MG63 (cell line): ENCODE results near the gene DND1. TPM values are rescaled to one million over a fixed set of nuclear protein-coding genes. Genes with fewer than 3 reads are reported as not detected.
A peak's percentile ranks its signal among the peaks of the same experiment; 100 is the strongest.
"Not testable (repeated sequence)": the region's sequence is repeated elsewhere in the genome, so short reads cannot be mapped to it uniquely, and the experiment has no call there.

Source experiments
- DNase-seq: peaks from one replicate; pipeline ENCODE4 v3.0.0-alpha.2; 2020
- H3K27me3 ChIP-seq: fragments of 250-450 bp; sonication (Bioruptor Pico); 2 replicates; pipeline ENCODE4 v1.5.1; 2020; ENCODE audit warnings: mild to moderate bottlenecking, moderate library complexity
- H3K36me3 ChIP-seq: fragments of 250-450 bp; sonication (Bioruptor Pico); 2 replicates; pipeline ENCODE4 v1.5.1; 2020; ENCODE audit warnings: mild to moderate bottlenecking, moderate library complexity
- H3K4me3 ChIP-seq: fragments of 250-450 bp; sonication (Bioruptor Pico); 2 replicates; pipeline ENCODE4 v1.5.1; 2020; ENCODE audit warnings: mild to moderate bottlenecking, moderate library complexity
- H3K9me3 ChIP-seq: fragments of 250-450 bp; sonication (Bioruptor Pico); 2 replicates; pipeline ENCODE4 v1.5.1; 2020; ENCODE audit warnings: mild to moderate bottlenecking, moderate library complexity
- total RNA-seq: library from RNA; depleted of rRNA; stranded (reverse); fragments of >200 nt; shearing (Covaris generic); gene quantifications from 2 replicates; pipeline ENCODE4 v1.2.3, GENCODE V29; 2014; ENCODE audit warnings: low replicate concordance

Gene DND1
- total RNA-seq, 1 experiment from 2014 or later = not detected

GRCh38 chr5:140637371-140638100 is 35.8 kb downstream of the DND1 start:
- H3K36me3 ChIP-seq = peaks cover 17% of the 10 kb centered on the region
- DNase-seq = no peak
- no peaks in the 10 kb centered on the region for H3K27me3 ChIP-seq
- H3K4me3 ChIP-seq = no peak overlapping the region
- no peaks in the 10 kb centered on the region for H3K9me3 ChIP-seq

- no peak for DNase-seq
- no peaks in the 10 kb centered on the region for H3K27me3 ChIP-seq
- peaks cover 1% of the 10 kb centered on the region for H3K36me3 ChIP-seq
- H3K9me3 ChIP-seq = no peaks in the 10 kb centered on the region
- H3K4me3 ChIP-seq = no peak overlapping the region
These were observed 37.8 kb downstream of the DND1 start for GRCh38 chr5:140635291-140636257.

GRCh38 chr5:140634103-140634502 is 39.3 kb downstream of the DND1 start:
- 0 out of 2 replicates have a peak, but pooled peaks cover 4% of the 10 kb centered on the region for H3K9me3 ChIP-seq
- no peaks in the 10 kb centered on the region for H3K36me3 ChIP-seq
- H3K4me3 ChIP-seq = no peak overlapping the region
- H3K27me3 ChIP-seq = no peaks in the 10 kb centered on the region
- DNase-seq = no peak

- Histone ChIP-seq H3K36me3 (no peaks in the 10 kb centered on the region), H3K4me3 (no peak overlapping the region)
- no peak for DNase-seq
These were observed 39.9 kb downstream of the DND1 start for GRCh38 chr5:140633501-140633900.

GRCh38 chr5:140633021-140633471 is 40.3 kb downstream of the DND1 start, which contains the start of gene CD14:
Gene CD14 (minus strand): TSS chr5:140633175. CDS start chr5:140633071, 104 bp downstream.
- peak within 1 kb of the TSS; percentile 28 for H3K4me3 ChIP-seq
- H3K9me3 ChIP-seq = peaks cover 8% of the 10 kb centered on the region; the same call in 1 of the 2 replicates
- DNase-seq = peak; percentile 96
- no peaks in the 10 kb centered on the region for H3K27me3 ChIP-seq
- no peaks in the 10 kb centered on the region for H3K36me3 ChIP-seq

More at GRCh38 chr5:140633501-140633900, 39.9 kb downstream of the DND1 start:
- peaks cover 6% of the 10 kb centered on the region; the same call in 1 of the 2 replicates for H3K9me3 ChIP-seq
- no peaks in the 10 kb centered on the region for H3K27me3 ChIP-seq

- no peak for DNase-seq
- Histone ChIP-seq H3K36me3 (no peaks in the 10 kb centered on the region), H3K9me3 (peaks cover 14% of the 10 kb centered on the region; the same call in 1 of the 2 replicates), H3K4me3 (peak overlapping the region; percentile 28), H3K27me3 (no peaks in the 10 kb centered on the region)
These were observed 40.9 kb downstream of the DND1 start for GRCh38 chr5:140632366-140633020.

- H3K36me3 ChIP-seq = no peaks in the 10 kb centered on the region
- H3K4me3 ChIP-seq = no peak overlapping the region
- DNase-seq = no peak
- no peaks in the 10 kb centered on the region for H3K27me3 ChIP-seq
- peaks cover 18% of the 10 kb centered on the region; the same call in 1 of the 2 replicates for H3K9me3 ChIP-seq
These were observed 41.5 kb downstream of the DND1 start for GRCh38 chr5:140631831-140632365.

- no peak for DNase-seq
- Histone ChIP-seq H3K9me3 (peaks cover 18% of the 10 kb centered on the region; the same call in 1 of the 2 replicates), H3K4me3 (no peak overlapping the region), H3K27me3 (no peaks in the 10 kb centered on the region), H3K36me3 (no peaks in the 10 kb centered on the region)
These were observed 42.3 kb downstream of the DND1 start for GRCh38 chr5:140631036-140631417.

GRCh38 chr5:140630292-140631035 is 42.9 kb downstream of the DND1 start:
- no peak overlapping the region for H3K4me3 ChIP-seq
- no peaks in the 10 kb centered on the region for H3K36me3 ChIP-seq
- DNase-seq = no peak
- H3K9me3 ChIP-seq = peaks cover 18% of the 10 kb centered on the region; the same call in 1 of the 2 replicates
- H3K27me3 ChIP-seq = no peaks in the 10 kb centered on the region

- Histone ChIP-seq H3K36me3 (no peaks in the 10 kb centered on the region), H3K9me3 (peaks cover 18% of the 10 kb centered on the region; the same call in 1 of the 2 replicates), H3K27me3 (no peaks in the 10 kb centered on the region), H3K4me3 (no peak overlapping the region)
- DNase-seq = no peak
These were observed 44.7 kb downstream of the DND1 start for GRCh38 chr5:140628711-140629110.

- peaks cover 18% of the 10 kb centered on the region; the same call in 1 of the 2 replicates for H3K9me3 ChIP-seq
- H3K4me3 ChIP-seq = no peak overlapping the region
- H3K27me3 ChIP-seq = no peaks in the 10 kb centered on the region
- no peak for DNase-seq
- H3K36me3 ChIP-seq = no peaks in the 10 kb centered on the region
These were observed 45.4 kb downstream of the DND1 start for GRCh38 chr5:140627972-140628371.

GRCh38 chr5:140624886-140625285 is 48.5 kb downstream of the DND1 start:
- H3K4me3 ChIP-seq, H3K36me3 ChIP-seq, H3K27me3 ChIP-seq: not testable (repeated sequence)
- peaks cover 18% of the 10 kb centered on the region; the same call in 1 of the 2 replicates for H3K9me3 ChIP-seq
- peak; percentile 78 for DNase-seq

- not testable (repeated sequence) for H3K4me3 ChIP-seq, H3K9me3 ChIP-seq, H3K27me3 ChIP-seq, DNase-seq, H3K36me3 ChIP-seq
These were observed 50.3 kb downstream of the DND1 start for GRCh38 chr5:140623061-140623460.

GRCh38 chr5:140622301-140622700 is 51.1 kb downstream of the DND1 start:
- Histone ChIP-seq H3K9me3 (peaks cover 2% of the 10 kb centered on the region; the same call in 1 of the 2 replicates), H3K36me3 (no peaks in the 10 kb centered on the region), H3K27me3 (peaks cover 7% of the 10 kb centered on the region), H3K4me3 (no peak overlapping the region)
- no peak for DNase-seq
